DND-41 (cell line): ENCODE results near the gene THSD4.

ENCODE experiments used
- ATAC-seq: fragments of 200-7000 bp; cut with Tn5 transposase; 3 replicates; pipeline ENCODE4 v1.9.1; 2021; ENCODE audit warnings: low read depth; ENCODE audit not compliant: insufficient read depth
- DNase-seq: peaks from one replicate; pipeline ENCODE4 v3.0.0-alpha.2; 2020
- H2AFZ ChIP-seq: 2 replicates; pipeline ENCODE4 v1.6.0; 2012; ENCODE audit warnings: low read depth, low read length
- H3K27ac ChIP-seq: 2 replicates; pipeline ENCODE4 v1.5.1; 2012; ENCODE audit warnings: low read length, inconsistent platforms
- H3K27me3 ChIP-seq: fragments of 200-600 bp; sonication (generic); 2 replicates; pipeline ENCODE4 v1.6.0; 2012; ENCODE audit warnings: low read length, mild to moderate bottlenecking, inconsistent platforms; ENCODE audit not compliant: insufficient read depth, poor library complexity
- H3K36me3 ChIP-seq: 2 replicates; pipeline ENCODE4 v1.5.1; 2012; ENCODE audit warnings: low read length, inconsistent platforms; ENCODE audit not compliant: insufficient read depth
- H3K4me1 ChIP-seq: 2 replicates; pipeline ENCODE4 v1.5.1; 2012; ENCODE audit warnings: mild to moderate bottlenecking, low read length; ENCODE audit not compliant: insufficient read depth
- H3K4me2 ChIP-seq: 2 replicates; pipeline ENCODE4 v1.6.0; 2012; ENCODE audit warnings: mild to moderate bottlenecking, moderate library complexity, low read length, inconsistent platforms; ENCODE audit not compliant: insufficient read depth
- H3K4me3 ChIP-seq, 2 experiments: fragments of 200-600 bp in 1 of 2; shearing (Covaris generic) in 1 of 2; 2 replicates each; pipeline ENCODE4 v1.5.1; 2012 to 2016; ENCODE audit warnings: inconsistent platforms in 2 of 2, low read length in 2 of 2, mild to moderate bottlenecking in 2 of 2, low read depth in 1 of 2, moderate library complexity in 1 of 2
- H3K79me2 ChIP-seq: 2 replicates; pipeline ENCODE4 v1.6.0; 2012; ENCODE audit warnings: low read length, inconsistent platforms; ENCODE audit not compliant: insufficient read depth
- H3K9ac ChIP-seq: 2 replicates; pipeline ENCODE4 v1.6.0; 2012; ENCODE audit warnings: low read depth, mild to moderate bottlenecking, inconsistent platforms, low read length, moderate library complexity
- H3K9me3 ChIP-seq: 2 replicates; pipeline ENCODE4 v1.5.1; 2012; ENCODE audit warnings: low read length, moderate library complexity, mild to moderate bottlenecking, inconsistent platforms; ENCODE audit not compliant: insufficient read depth, severe bottlenecking
- H4K20me1 ChIP-seq: 2 replicates; pipeline ENCODE4 v1.6.0; 2012; ENCODE audit warnings: low read length; ENCODE audit not compliant: insufficient read depth
- CTCF ChIP-seq: IDR thresholded peaks from 2 replicates; pipeline ENCODE4 v1.5.1; 2012; ENCODE audit warnings: borderline replicate concordance, low read length, moderate library complexity, mild to moderate bottlenecking; ENCODE audit not compliant: poor library complexity, severe bottlenecking; ENCODE audit errors: extremely low read depth
- EZH2 ChIP-seq: IDR thresholded peaks from 3 replicates; pipeline ENCODE4 v1.6.1; 2012; ENCODE audit warnings: borderline replicate concordance, low read depth, mild to moderate bottlenecking, moderate library complexity, low read length, inconsistent platforms; ENCODE audit not compliant: severe bottlenecking

THSD4 gene

GRCh38 chr15:71072423-71072822, 42.8 kb upstream of the THSD4 start:
- DNase-seq (no peak), ATAC-seq (no peak)
- H3K27ac ChIP-seq = no peak overlapping the region
- H3K9ac ChIP-seq = no peak overlapping the region
- H3K79me2 ChIP-seq = no peaks in the 10 kb centered on the region
- no peak overlapping the region for H2AFZ ChIP-seq
- no peaks in the 10 kb centered on the region for H3K9me3 ChIP-seq
- no peaks in the 10 kb centered on the region for H3K4me1 ChIP-seq
- no peaks in the 10 kb centered on the region for H4K20me1 ChIP-seq
- H3K36me3 ChIP-seq = no peaks in the 10 kb centered on the region
- no peak overlapping the region for H3K4me3 ChIP-seq
- TF ChIP-seq EZH2 = no peak
- TF ChIP-seq CTCF = no peak
- H3K27me3 ChIP-seq = no peaks in the 10 kb centered on the region
- H3K4me2 ChIP-seq = no peak overlapping the region

- H4K20me1 ChIP-seq = no peaks in the 10 kb centered on the region
- H3K36me3 ChIP-seq = no peaks in the 10 kb centered on the region
- ATAC-seq (no peak), DNase-seq (no peak)
- H3K4me1 ChIP-seq = no peaks in the 10 kb centered on the region
- no peak overlapping the region for H3K4me2 ChIP-seq
- H3K27ac ChIP-seq = no peak overlapping the region
- no peak overlapping the region for H2AFZ ChIP-seq
- no peak overlapping the region for H3K9ac ChIP-seq
- no peak for TF ChIP-seq EZH2
- no peak for TF ChIP-seq CTCF
- no peaks in the 10 kb centered on the region for H3K79me2 ChIP-seq
- no peaks in the 10 kb centered on the region for H3K9me3 ChIP-seq
- no peaks in the 10 kb centered on the region for H3K27me3 ChIP-seq
- no peak overlapping the region for H3K4me3 ChIP-seq
These were observed 36.6 kb upstream of the THSD4 start for GRCh38 chr15:71078506-71079207.

- Histone ChIP-seq H4K20me1 (no peaks in the 10 kb centered on the region), H3K4me1 (no peaks in the 10 kb centered on the region), H3K9me3 (no peaks in the 10 kb centered on the region), H3K4me2 (no peak overlapping the region), H3K9ac (no peak overlapping the region), H3K79me2 (no peaks in the 10 kb centered on the region), H3K36me3 (no peaks in the 10 kb centered on the region), H3K4me3 (no peak overlapping the region), H3K27ac (no peak overlapping the region), H3K27me3 (no peaks in the 10 kb centered on the region), H2AFZ (no peak overlapping the region)
- ATAC-seq (no peak), DNase-seq (no peak)
- TF ChIP-seq EZH2 (no peak), CTCF (no peak)
These were observed 35.8 kb upstream of the THSD4 start for GRCh38 chr15:71079208-71080044.
